GM20431 (cell line): ENCODE data around the gene CDC37.

ENCODE experiments used
- in situ Hi-C: fragments of 300-500 bp; cut with MseI, MboI; formaldehyde crosslinking; loops from one replicate; pipeline ENCODE4 v1.15.0; 2020; ENCODE audit warnings: low sequenced_read_pairs; ENCODE audit not compliant: unreplicated experiment

CDC37 gene

GRCh38 chr19:10403137-10404021, at the start of gene CDC37:
TSS of gene CDC37 (minus strand) at chr19:10403542. CDS start at chr19:10403479, 63 bp downstream.
- in situ Hi-C loops: no loop called here

GRCh38 chr19:10450853-10451609, 47.7 kb upstream of the CDC37 start:
- in situ Hi-C loops: no loop called here

- in situ Hi-C loops: no loop called here
Measured at GRCh38 chr19:10450191-10450852, 47.0 kb upstream of the CDC37 start.

- in situ Hi-C loops: no loop called here
Measured at GRCh38 chr19:10449037-10449436, 45.7 kb upstream of the CDC37 start.

- in situ Hi-C loops: no loop called here
Measured at GRCh38 chr19:10442698-10443097, 39.4 kb upstream of the CDC37 start.

GRCh38 chr19:10439588-10439987, 36.2 kb upstream of the CDC37 start:
- in situ Hi-C loops: no loop called here

- in situ Hi-C loops: no loop called here
Measured at GRCh38 chr19:10433131-10433536, 29.8 kb upstream of the CDC37 start.

GRCh38 chr19:10432736-10433130, 29.4 kb upstream of the CDC37 start:
- in situ Hi-C loops: no loop called here

GRCh38 chr19:10431943-10432735, 28.8 kb upstream of the CDC37 start:
- in situ Hi-C loops: no loop called here

- in situ Hi-C loops: no loop called here
Measured at GRCh38 chr19:10431254-10431942, 28.1 kb upstream of the CDC37 start.

- in situ Hi-C loops: no loop called here
Measured at GRCh38 chr19:10430505-10431253, 27.3 kb upstream of the CDC37 start.

- in situ Hi-C loops: no loop called here
Measured at GRCh38 chr19:10428996-10429381, 25.6 kb upstream of the CDC37 start.

GRCh38 chr19:10427169-10427568, 23.8 kb upstream of the CDC37 start:
- in situ Hi-C loops: no loop called here

GRCh38 chr19:10424011-10424637, 20.8 kb upstream of the CDC37 start:
- in situ Hi-C loops: no loop called here

- in situ Hi-C loops: no loop called here
Measured at GRCh38 chr19:10422846-10423245, 19.5 kb upstream of the CDC37 start.

- in situ Hi-C loops: no loop called here
Measured at GRCh38 chr19:10422046-10422461, 18.7 kb upstream of the CDC37 start.

- in situ Hi-C loops: no loop called here
Measured at GRCh38 chr19:10421240-10422045, 18.1 kb upstream of the CDC37 start.
